ENCODE data around the gene SUMO3. TPM values are rescaled to one million over a fixed set of nuclear protein-coding genes. Genes with fewer than 3 reads are reported as not detected.

Gene SUMO3
- total RNA-seq, 1 experiment from 2014 or later: 82.9 TPM

DNA sequence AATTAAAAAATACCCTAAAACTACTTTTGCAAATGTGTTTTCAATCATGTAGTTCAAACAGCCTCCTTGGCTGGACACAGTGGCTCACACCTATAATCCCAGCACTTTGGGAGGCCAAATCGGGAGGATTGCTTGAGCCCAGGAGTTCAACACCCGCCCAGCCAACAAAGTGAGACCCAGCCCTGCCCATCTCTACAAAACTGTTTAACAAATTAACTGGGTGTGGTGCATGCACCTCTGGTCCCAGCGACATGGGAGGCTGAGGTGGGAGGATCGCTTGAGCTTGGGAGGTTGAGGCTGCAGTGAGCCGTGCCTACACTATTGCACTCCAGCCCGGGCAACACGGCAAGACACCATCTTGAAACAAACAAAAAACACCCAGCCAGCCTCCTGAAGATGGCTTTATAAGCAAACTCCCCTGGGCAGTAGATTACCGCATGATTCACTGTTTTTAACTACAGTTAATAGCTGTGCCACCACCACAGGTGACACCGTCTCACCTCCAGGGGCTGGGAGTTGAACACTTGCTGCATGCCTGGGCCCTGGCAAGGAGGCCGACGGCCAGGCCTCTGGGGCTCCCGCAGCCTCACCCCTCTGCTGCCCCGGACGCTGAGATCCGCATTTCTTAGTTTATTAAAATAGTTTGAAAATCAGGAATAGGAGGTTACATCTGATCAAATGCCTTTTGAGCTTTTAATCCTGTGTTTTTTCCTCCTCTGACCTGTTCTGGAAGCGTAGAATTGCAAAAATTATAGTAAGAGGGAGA is 39.4 kb upstream of the SUMO3 start:
- H3K27ac ChIP-seq (ENCODE audit: insufficient read length, low read depth, low read length): no peak overlapping the region
- no peak overlapping the region for H4K91ac ChIP-seq (ENCODE audit: insufficient read length, low read depth, low read length)
- H4K8ac ChIP-seq (replicated peaks; ENCODE audit: insufficient read length, low read depth, low read length): no peak overlapping the region
- H3K9me3 ChIP-seq (ENCODE audit: control insufficient read depth, low read depth, low read length): no peaks in the 10 kb centered on the region
- H3K4me1 Mint-ChIP-seq: peaks cover 6% of the 10 kb centered on the region in 2 experiments; a peak in 3 of 4 replicates
- no CpG with 5 or more reads among the region's 16 CpGs for WGBS (ENCODE audit: extremely low coverage, insufficient read length, low lambda C conversion rate)
- H3K9me3 Mint-ChIP-seq: no peaks in the 10 kb centered on the region
- H2BK12ac ChIP-seq (ENCODE audit: insufficient read length, low read depth, low read length): no peak overlapping the region
- H3K4me3 Mint-ChIP-seq: no peak overlapping the region
- H3K4me1 ChIP-seq (ENCODE audit: insufficient read depth, low read length): no peaks in the 10 kb centered on the region
- H3K14ac ChIP-seq (ENCODE audit: insufficient read depth, low read length): no peak overlapping the region
- no peak overlapping the region for H3K9ac ChIP-seq (ENCODE audit: extremely low read depth, insufficient read length, low read length)
- H3K27ac Mint-ChIP-seq: no peak overlapping the region
- peaks cover 3% of the 10 kb centered on the region for H4K20me1 ChIP-seq (ENCODE audit: control insufficient read depth, insufficient read depth, insufficient read length)
- H2AK5ac ChIP-seq (ENCODE audit: insufficient read length, low read length): no peak overlapping the region
- H3K36me3 Mint-ChIP-seq (ENCODE audit: insufficient read depth in 1 of 3, low read depth in 3 of 3): peaks cover 44 to 82% (median 73%) of the 10 kb centered on the region in 3 experiments; a peak in 6 of 7 replicates
- H3K4me2 ChIP-seq (ENCODE audit: insufficient read depth, insufficient read length, low read length): no peak overlapping the region
- H3K4ac ChIP-seq (ENCODE audit: low read depth, low read length): no peak overlapping the region
- H3K56ac ChIP-seq (ENCODE audit: insufficient read length, low read depth, low read length): no peak overlapping the region
- H2AFZ ChIP-seq (ENCODE audit: low read length): no peak overlapping the region
- H3K18ac ChIP-seq (ENCODE audit: insufficient read length, low read depth, low read length): no peak overlapping the region
- no peak overlapping the region for H2BK5ac ChIP-seq (ENCODE audit: insufficient read length, low read length)
- no peaks in the 10 kb centered on the region for H3K27me3 ChIP-seq (ENCODE audit: insufficient read depth, low read length)
- H3K23me2 ChIP-seq (ENCODE audit: insufficient read length, low read depth, low read length, poor library complexity, severe bottlenecking): no peaks in the 10 kb centered on the region
- H2BK120ac ChIP-seq (ENCODE audit: low read depth, low read length, poor library complexity, severe bottlenecking): no peak overlapping the region
- H3K23ac ChIP-seq (ENCODE audit: insufficient read length, low read depth, low read length): no peak overlapping the region
- H3K79me2 ChIP-seq (ENCODE audit: insufficient read depth, low read length): peaks cover 7% of the 10 kb centered on the region; the same call in 1 of the 2 replicates
- no peak overlapping the region for H3T11ph ChIP-seq (ENCODE audit: low read length)
- no peaks in the 10 kb centered on the region for H3K79me1 ChIP-seq (ENCODE audit: insufficient read depth, low read depth, low read length, poor library complexity, severe bottlenecking)
- H3K27me3 Mint-ChIP-seq (ENCODE audit: low read depth): no peaks in the 10 kb centered on the region
- TF ChIP-seq, protein P1, sequence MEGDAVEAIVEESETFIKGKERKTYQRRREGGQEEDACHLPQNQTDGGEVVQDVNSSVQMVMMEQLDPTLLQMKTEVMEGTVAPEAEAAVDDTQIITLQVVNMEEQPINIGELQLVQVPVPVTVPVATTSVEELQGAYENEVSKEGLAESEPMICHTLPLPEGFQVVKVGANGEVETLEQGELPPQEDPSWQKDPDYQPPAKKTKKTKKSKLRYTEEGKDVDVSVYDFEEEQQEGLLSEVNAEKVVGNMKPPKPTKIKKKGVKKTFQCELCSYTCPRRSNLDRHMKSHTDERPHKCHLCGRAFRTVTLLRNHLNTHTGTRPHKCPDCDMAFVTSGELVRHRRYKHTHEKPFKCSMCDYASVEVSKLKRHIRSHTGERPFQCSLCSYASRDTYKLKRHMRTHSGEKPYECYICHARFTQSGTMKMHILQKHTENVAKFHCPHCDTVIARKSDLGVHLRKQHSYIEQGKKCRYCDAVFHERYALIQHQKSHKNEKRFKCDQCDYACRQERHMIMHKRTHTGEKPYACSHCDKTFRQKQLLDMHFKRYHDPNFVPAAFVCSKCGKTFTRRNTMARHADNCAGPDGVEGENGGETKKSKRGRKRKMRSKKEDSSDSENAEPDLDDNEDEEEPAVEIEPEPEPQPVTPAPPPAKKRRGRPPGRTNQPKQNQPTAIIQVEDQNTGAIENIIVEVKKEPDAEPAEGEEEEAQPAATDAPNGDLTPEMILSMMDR (conservative IDR thresholded peaks at IDR 0.05): no peak
- H2BK20ac ChIP-seq (ENCODE audit: low read depth, low read length, poor library complexity, severe bottlenecking): no peak overlapping the region
- H4K5ac ChIP-seq (ENCODE audit: insufficient read length, low read depth, low read length): no peak overlapping the region
- H2BK15ac ChIP-seq (ENCODE audit: low read depth, low read length): no peak overlapping the region
- DNase-seq: no peak
